Keratinocyte (primary cell): ENCODE data around the gene GOLGA6A. TPM values are rescaled to one million over a fixed set of nuclear protein-coding genes. Genes with fewer than 3 reads are reported as not detected.

Experiments
- DNase-seq: peaks from one replicate; pipeline ENCODE4 v3.0.0-alpha.2; 2011; ENCODE audit warnings: low read depth, missing footprints, low spot score
- FAIRE-seq: peaks from 2 replicates; lab custom pipeline; 2011; peaks lifted over from hg19 to GRCh38; lab: Jason Lieb, UNC
- H2AFZ ChIP-seq: 2 replicates; pipeline ENCODE4 v1.6.0; 2012; ENCODE audit warnings: low read length, control low read depth, inconsistent platforms; ENCODE audit not compliant: control insufficient read depth
- H3K27ac ChIP-seq: 2 replicates; pipeline ENCODE4 v1.5.1; 2011; ENCODE audit warnings: low read length; ENCODE audit not compliant: control insufficient read depth, insufficient read depth
- H3K27me3 ChIP-seq: 3 replicates; pipeline ENCODE4 v1.6.0; 2011; ENCODE audit warnings: low read length; ENCODE audit not compliant: control insufficient read depth, insufficient read depth; ENCODE audit errors: extremely low read depth
- H3K36me3 ChIP-seq, 2 experiments: 2 replicates in 1 of 2; 3 replicates in 1 of 2; pipeline ENCODE4 v1.5.1; 2011; ENCODE audit warnings: low read length in 2 of 2, mild to moderate bottlenecking in 1 of 2; ENCODE audit not compliant: control insufficient read depth in 2 of 2, insufficient read depth in 2 of 2; ENCODE audit errors: extremely low read depth in 1 of 2
- H3K4me1 ChIP-seq: 3 replicates; pipeline ENCODE4 v1.5.1; 2011; ENCODE audit warnings: low read length; ENCODE audit not compliant: control insufficient read depth, insufficient read depth; ENCODE audit errors: extremely low read depth
- H3K4me2 ChIP-seq: 3 replicates; pipeline ENCODE4 v1.6.0; 2011; ENCODE audit warnings: low read depth, low read length; ENCODE audit not compliant: control insufficient read depth, insufficient read depth; ENCODE audit errors: extremely low read depth
- H3K4me3 ChIP-seq, 3 experiments: fragments of 200-600 bp in 1 of 3; sonication (generic) in 1 of 3; 2 replicates in 2 of 3; 3 replicates in 1 of 3; pipeline ENCODE4 v1.5.1; 2011 to 2016; ENCODE audit warnings: low read length in 3 of 3, mild to moderate bottlenecking in 3 of 3, control low read depth in 2 of 3, inconsistent platforms in 1 of 3, low read depth in 1 of 3, mixed read lengths in 1 of 3, mixed run types in 1 of 3, moderate library complexity in 1 of 3; ENCODE audit not compliant: control insufficient read depth in 2 of 3, insufficient read depth in 2 of 3; ENCODE audit errors: extremely low read depth in 1 of 3
- H3K79me2 ChIP-seq: 2 replicates; pipeline ENCODE4 v1.6.0; 2012; ENCODE audit warnings: low read length; ENCODE audit not compliant: control insufficient read depth, insufficient read depth
- H3K9ac ChIP-seq: 3 replicates; pipeline ENCODE4 v1.6.0; 2011; ENCODE audit warnings: low read length; ENCODE audit not compliant: control insufficient read depth, insufficient read depth; ENCODE audit errors: extremely low read depth
- H3K9me1 ChIP-seq: 3 replicates; pipeline ENCODE4 v1.6.0; 2011; ENCODE audit warnings: low read length; ENCODE audit not compliant: control insufficient read depth, insufficient read depth; ENCODE audit errors: extremely low read depth
- H3K9me3 ChIP-seq: 2 replicates; pipeline ENCODE4 v1.5.1; 2012; ENCODE audit warnings: low read depth, low read length; ENCODE audit not compliant: control insufficient read depth
- H4K20me1 ChIP-seq: 3 replicates; pipeline ENCODE4 v1.6.0; 2011; ENCODE audit warnings: low read length; ENCODE audit not compliant: control insufficient read depth, insufficient read depth; ENCODE audit errors: extremely low read depth
- EZH2 ChIP-seq: IDR thresholded peaks from one replicate; pipeline ENCODE4 v1.6.1; 2012; ENCODE audit warnings: inconsistent platforms, mild to moderate bottlenecking, low read length, moderate library complexity
- dilution Hi-C: fragments of 300-500 bp; cut with MboI; formaldehyde crosslinking; loops from one replicate; pipeline ENCODE4 v1.7.0; 2020; ENCODE audit warnings: low sequenced_read_pairs; ENCODE audit not compliant: extremely low pct_ligation_motif_present
- polyA plus RNA-seq, 5 experiments: library from polyadenylated mRNA; depleted of rRNA in 3 of 5; stranded (reverse) in 3 of 5; stranded (forward) in 1 of 5; unstranded in 1 of 5; fragments of >200 nt; gene quantifications; 1 replicate in 1 of 5; 2 replicates in 3 of 5; 3 replicates in 1 of 5; pipeline versions ENCODE4 v1.2.1 to v1.2.3, GENCODE V29; 2011 to 2012; ENCODE audit warnings: missing spikeins in 2 of 5, low read depth in 1 of 5, low replicate concordance in 1 of 5
- TF ChIP-seq, protein P1 (sequence below), 3 experiments: IDR thresholded peaks in 1 of 3; conservative IDR thresholded peaks in 1 of 3; optimal IDR thresholded peaks in 1 of 3; 2 replicates in 2 of 3; 3 replicates in 1 of 3; pipeline versions ENCODE3 to v1.5.1; 2011; ENCODE audit warnings: low read length in 3 of 3, mild to moderate bottlenecking in 3 of 3, moderate library complexity in 2 of 3, control low read depth in 1 of 3, inconsistent platforms in 1 of 3; ENCODE audit not compliant: insufficient read depth in 2 of 3; ENCODE audit errors: extremely low read depth in 1 of 3

The GOLGA6A gene
- polyA plus RNA-seq, 1 donor (not counting 4 experiments of a cell fraction or from before 2014, with no cell fraction given): not detected

DNA sequence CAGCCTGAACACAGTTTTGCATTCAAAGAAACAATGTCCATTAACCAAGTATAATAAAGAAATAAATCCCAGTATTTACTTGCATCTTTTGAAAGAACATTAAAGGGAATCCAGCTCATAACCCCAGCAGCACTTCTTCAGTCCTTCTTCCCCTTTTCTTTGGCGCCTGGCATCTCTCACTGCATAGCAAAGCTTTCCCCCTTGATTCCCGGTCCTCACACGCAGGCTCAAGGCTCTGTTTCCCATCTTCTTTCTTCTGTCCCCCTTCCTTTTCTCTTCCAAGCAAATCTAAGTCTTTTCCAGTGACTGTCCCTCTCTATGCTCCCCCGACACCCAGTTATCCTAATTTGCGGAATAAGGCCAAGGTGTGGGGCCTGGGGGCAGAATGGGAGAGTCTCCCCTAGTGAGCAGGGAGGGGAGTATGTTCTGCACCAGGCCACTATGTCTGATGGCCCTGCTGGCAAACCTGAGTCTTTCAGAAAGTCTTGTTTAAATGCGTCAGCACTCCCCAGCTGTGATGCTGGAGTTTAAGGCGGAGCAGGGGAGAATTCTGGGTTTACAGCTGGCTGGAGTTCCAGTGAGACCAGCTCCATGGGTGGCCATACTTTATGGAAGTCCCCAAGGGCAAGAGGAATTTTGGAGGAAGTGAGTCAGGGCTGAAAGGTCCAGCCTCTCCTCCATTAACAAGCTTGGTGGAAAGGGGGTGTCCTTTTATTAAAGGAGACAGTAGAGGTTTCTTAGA lies 42.1 kb downstream of the GOLGA6A start:
- Histone ChIP-seq H3K4me2 (no peak overlapping the region), H2AFZ (no peak overlapping the region), H3K9ac (no peak overlapping the region), H4K20me1 (peaks cover 2% of the 10 kb centered on the region), H3K27ac (no peak overlapping the region), H3K36me3 (peaks cover 19 to 33% of the 10 kb centered on the region in 2 experiments), H3K27me3 (no peaks in the 10 kb centered on the region), H3K9me3 (no peaks in the 10 kb centered on the region), H3K4me1 (peaks cover 3% of the 10 kb centered on the region), H3K79me2 (no peaks in the 10 kb centered on the region), H3K9me1 (no peaks in the 10 kb centered on the region), H3K4me3 (no peak overlapping the region)
- FAIRE-seq (no peak), DNase-seq (no peak)
- dilution Hi-C loops: no loop called here
- no peak for TF ChIP-seq EZH2
- TF ChIP-seq, protein P1, sequence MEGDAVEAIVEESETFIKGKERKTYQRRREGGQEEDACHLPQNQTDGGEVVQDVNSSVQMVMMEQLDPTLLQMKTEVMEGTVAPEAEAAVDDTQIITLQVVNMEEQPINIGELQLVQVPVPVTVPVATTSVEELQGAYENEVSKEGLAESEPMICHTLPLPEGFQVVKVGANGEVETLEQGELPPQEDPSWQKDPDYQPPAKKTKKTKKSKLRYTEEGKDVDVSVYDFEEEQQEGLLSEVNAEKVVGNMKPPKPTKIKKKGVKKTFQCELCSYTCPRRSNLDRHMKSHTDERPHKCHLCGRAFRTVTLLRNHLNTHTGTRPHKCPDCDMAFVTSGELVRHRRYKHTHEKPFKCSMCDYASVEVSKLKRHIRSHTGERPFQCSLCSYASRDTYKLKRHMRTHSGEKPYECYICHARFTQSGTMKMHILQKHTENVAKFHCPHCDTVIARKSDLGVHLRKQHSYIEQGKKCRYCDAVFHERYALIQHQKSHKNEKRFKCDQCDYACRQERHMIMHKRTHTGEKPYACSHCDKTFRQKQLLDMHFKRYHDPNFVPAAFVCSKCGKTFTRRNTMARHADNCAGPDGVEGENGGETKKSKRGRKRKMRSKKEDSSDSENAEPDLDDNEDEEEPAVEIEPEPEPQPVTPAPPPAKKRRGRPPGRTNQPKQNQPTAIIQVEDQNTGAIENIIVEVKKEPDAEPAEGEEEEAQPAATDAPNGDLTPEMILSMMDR (optimal IDR thresholded peaks at IDR 0.05 in 1 of 3, IDR thresholded peaks at IDR 0.05 in 1 of 3, conservative IDR thresholded peaks at IDR 0.05 in 1 of 3; ENCODE audit: extremely low read depth in 1 of 3, insufficient read depth in 2 of 3, low read length in 3 of 3): no peak

DNA sequence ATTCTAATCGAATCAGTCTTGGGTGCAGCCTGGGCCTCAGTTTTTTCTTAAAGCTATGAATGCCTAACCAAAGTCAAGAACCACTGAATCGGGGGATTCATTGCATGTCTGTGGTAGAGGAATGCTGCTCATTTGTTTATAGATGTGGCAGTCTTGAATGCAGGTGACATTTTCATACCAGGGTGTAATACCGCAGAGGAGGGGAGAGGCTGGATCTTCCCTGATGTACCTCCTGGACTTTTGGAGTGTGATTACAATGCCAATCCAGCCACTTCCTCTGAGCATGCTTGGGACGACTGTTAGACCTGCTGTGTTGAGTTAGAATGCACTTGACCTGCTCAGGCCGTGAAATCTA lies 42.7 kb downstream of the GOLGA6A start:
- Histone ChIP-seq H3K79me2 (no peaks in the 10 kb centered on the region), H3K4me1 (peaks cover 3% of the 10 kb centered on the region), H3K4me3 (no peak overlapping the region), H3K27ac (no peak overlapping the region), H3K9ac (no peak overlapping the region), H2AFZ (no peak overlapping the region), H4K20me1 (no peaks in the 10 kb centered on the region), H3K9me3 (no peaks in the 10 kb centered on the region), H3K4me2 (no peak overlapping the region), H3K27me3 (no peaks in the 10 kb centered on the region), H3K9me1 (no peaks in the 10 kb centered on the region), H3K36me3 (peaks cover 21 to 36% of the 10 kb centered on the region in 2 experiments)
- DNase-seq (no peak), FAIRE-seq (no peak)
- dilution Hi-C loops: no loop called here
- TF ChIP-seq, protein P1 (optimal IDR thresholded peaks at IDR 0.05 in 1 of 3, IDR thresholded peaks at IDR 0.05 in 1 of 3, conservative IDR thresholded peaks at IDR 0.05 in 1 of 3; ENCODE audit: extremely low read depth in 1 of 3, insufficient read depth in 2 of 3, low read length in 3 of 3): no peak
- no peak for TF ChIP-seq EZH2
